CD14-positive monocyte (primary cell): Measurements from ENCODE around the gene CELF4. TPM values are rescaled to one million over a fixed set of nuclear protein-coding genes. Genes with fewer than 3 reads are reported as not detected.

Experiments used
- DNase-seq, 3 donors: peaks; one replicate each; pipeline ENCODE4 v3.0.0-alpha.2; 2011 to 2022
- H2AFZ ChIP-seq: 2 replicates; pipeline ENCODE4 v1.6.0; 2012; ENCODE audit warnings: mild to moderate bottlenecking, low read depth, low read length, inconsistent platforms; ENCODE audit not compliant: insufficient read depth, poor library complexity, severe bottlenecking
- H3K27ac ChIP-seq, 2 donors: 1 replicate in 1 of 2; 2 replicates in 1 of 2; pipeline ENCODE4 v1.5.1; 2012 to 2013; ENCODE audit warnings: low read length in 2 of 2, control low read depth in 1 of 2, inconsistent platforms in 1 of 2, low read depth in 1 of 2, mild to moderate bottlenecking in 1 of 2
- H3K27me3 ChIP-seq, 2 donors: one replicate each; pipeline versions ENCODE4 v1.6.0 to v1.6.1; 2011 to 2013; ENCODE audit warnings: low read length in 2 of 2; ENCODE audit not compliant: control insufficient read depth in 2 of 2, insufficient read depth in 2 of 2
- H3K36me3 ChIP-seq, 2 donors: replicated peaks in 1 of 2; 1 replicate in 1 of 2; 2 replicates in 1 of 2; pipeline versions ENCODE4 v1.5.1 to v1.6.1; 2012 to 2013; ENCODE audit warnings: low read length in 2 of 2, control low read depth in 1 of 2, inconsistent platforms in 1 of 2, mild to moderate bottlenecking in 1 of 2; ENCODE audit not compliant: insufficient read depth in 2 of 2, control insufficient read depth in 1 of 2
- H3K4me1 ChIP-seq, 2 donors: 1 replicate in 1 of 2; 2 replicates in 1 of 2; pipeline versions ENCODE4 v1.5.1 to v1.6.1; 2012 to 2013; ENCODE audit warnings: low read length in 2 of 2, control low read depth in 1 of 2, inconsistent platforms in 1 of 2, mild to moderate bottlenecking in 1 of 2, moderate library complexity in 1 of 2; ENCODE audit not compliant: insufficient read depth in 2 of 2, control insufficient read depth in 1 of 2
- H3K4me2 ChIP-seq: replicated peaks from 2 replicates; pipeline ENCODE3; 2012; ENCODE audit warnings: low read length, moderate library complexity, mild to moderate bottlenecking; ENCODE audit not compliant: poor library complexity, severe bottlenecking; ENCODE audit errors: extremely low read depth
- H3K4me3 ChIP-seq, 3 experiments: fragments of 200-600 bp in 1 of 3; sonication (generic) in 1 of 3; replicated peaks in 1 of 3; 1 replicate in 2 of 3; 2 replicates in 1 of 3; pipeline ENCODE4 v1.5.1; 2011 to 2013; ENCODE audit warnings: low read length in 3 of 3, mild to moderate bottlenecking in 3 of 3, control low read depth in 2 of 3, low read depth in 2 of 3, inconsistent platforms in 1 of 3, moderate library complexity in 1 of 3
- H3K79me2 ChIP-seq: 2 replicates; pipeline ENCODE4 v1.6.0; 2012; ENCODE audit warnings: mild to moderate bottlenecking, control low read depth, inconsistent platforms, low read length, moderate library complexity; ENCODE audit not compliant: insufficient read depth
- H3K9ac ChIP-seq: 2 replicates; pipeline ENCODE4 v1.6.0; 2017; ENCODE audit warnings: low read length, mild to moderate bottlenecking; ENCODE audit not compliant: insufficient read depth, poor library complexity, severe bottlenecking
- H3K9me3 ChIP-seq, 2 donors: replicated peaks in 1 of 2; 1 replicate in 1 of 2; 2 replicates in 1 of 2; pipeline versions ENCODE4 v1.5.1 to v1.6.1; 2012 to 2013; ENCODE audit warnings: low read length in 2 of 2, control low read depth in 1 of 2; ENCODE audit not compliant: control insufficient read depth in 1 of 2, insufficient read depth in 1 of 2
- H4K20me1 ChIP-seq: 2 replicates; pipeline ENCODE4 v1.6.0; 2012; ENCODE audit warnings: mild to moderate bottlenecking, low read length, control low read depth, moderate library complexity; ENCODE audit not compliant: insufficient read depth
- H3K27ac Mint-ChIP-seq, 7 donors: one replicate each; pipeline ENCODE4 v1.8.0; 2020; ENCODE audit warnings: mild to moderate bottlenecking in 7 of 7, mixed read lengths in 7 of 7, moderate library complexity in 6 of 7, inconsistent platforms in 2 of 7
- H3K27me3 Mint-ChIP-seq, 3 donors: one replicate each; pipeline ENCODE4 v1.8.0; 2021 to 2022; ENCODE audit warnings: low read depth in 3 of 3, mild to moderate bottlenecking in 3 of 3, mixed read lengths in 3 of 3, moderate library complexity in 3 of 3, inconsistent platforms in 1 of 3
- H3K36me3 Mint-ChIP-seq, 2 donors: one replicate each; pipeline ENCODE4 v1.8.0; 2020; ENCODE audit warnings: mixed read lengths in 2 of 2, inconsistent platforms in 1 of 2, mild to moderate bottlenecking in 1 of 2
- H3K4me1 Mint-ChIP-seq: one replicate; pipeline ENCODE4 v1.8.0; 2020; ENCODE audit warnings: mild to moderate bottlenecking, mixed read lengths
- H3K4me3 Mint-ChIP-seq, 2 donors: one replicate each; pipeline ENCODE4 v1.8.0; 2020; ENCODE audit warnings: mild to moderate bottlenecking in 2 of 2, mixed read lengths in 2 of 2, moderate library complexity in 1 of 2
- H3K9me3 Mint-ChIP-seq, 7 donors: one replicate each; pipeline ENCODE4 v1.8.0; 2020 to 2022; ENCODE audit warnings: mixed read lengths in 7 of 7, mild to moderate bottlenecking in 6 of 7, moderate library complexity in 6 of 7, inconsistent platforms in 2 of 7
- CTCF ChIP-seq: fragments of 200-600 bp; IDR thresholded peaks from one replicate; pipeline ENCODE4 v1.8.0; 2022; ENCODE audit warnings: antibody characterized with exemption, mild to moderate bottlenecking
- WGBS: methylation state at CpG from one replicate; pipeline ENCODE4 v1.1.5; 2013; ENCODE audit warnings: missing lambda C conversion rate; ENCODE audit not compliant: insufficient coverage; 5-methylcytosine and 5-hydroxymethylcytosine counted together
- intact Hi-C, 2 donors: fragments of 100-400 bp; cut with micrococcal nuclease; formaldehyde crosslinking; loops; one replicate each; pipeline versions ENCODE4 v1.15.0 to v1.15.1; 2023
- polyA plus RNA-seq, 3 donors: library from polyadenylated mRNA; depleted of rRNA in 1 of 3; unstranded in 2 of 3; stranded (reverse) in 1 of 3; fragments of 300-500 nt in 2 of 3; fragments of >200 nt in 1 of 3; fragmentation: Illumina TruSeq in 2 of 3; gene quantifications; 1 replicate in 2 of 3; 2 replicates in 1 of 3; pipeline ENCODE4 v1.2.3, GENCODE V29; 2012 to 2021

Gene CELF4
- polyA plus RNA-seq, 3 donors: not detected

- TF ChIP-seq CTCF: no peak
- Mint-ChIP-seq H3K9me3 (peaks cover 0 to 4% (median 0%) of the 10 kb centered on the region in 7 donors), H3K27ac (no peak overlapping the region), H3K4me1 (no peaks in the 10 kb centered on the region), H3K4me3 (no peak overlapping the region), H3K36me3 (no peaks in the 10 kb centered on the region), H3K27me3 (peaks cover 2 to 8% (median 2%) of the 10 kb centered on the region in 3 donors)
- no peak overlapping the region for H3K9ac ChIP-seq
- no peak overlapping the region for H2AFZ ChIP-seq
- H3K4me1 ChIP-seq: no peaks in the 10 kb centered on the region
- no peaks in the 10 kb centered on the region for H3K36me3 ChIP-seq
- H3K9me3 ChIP-seq: no peaks in the 10 kb centered on the region
- no peak overlapping the region for H3K4me3 ChIP-seq
- no peak overlapping the region for H3K4me2 ChIP-seq
- H3K79me2 ChIP-seq: no peaks in the 10 kb centered on the region
- H3K27me3 ChIP-seq: no peaks in the 10 kb centered on the region
- intact Hi-C loops: no loop called here
- DNase-seq: no peak
- H4K20me1 ChIP-seq: no peaks in the 10 kb centered on the region
- H3K27ac ChIP-seq: no peak overlapping the region
- 93% methylated on average over 7 of the region's 7 CpGs for WGBS
Measured at GRCh38 chr18:37284260-37284659, 281.3 kb downstream of the CELF4 start.

DNA sequence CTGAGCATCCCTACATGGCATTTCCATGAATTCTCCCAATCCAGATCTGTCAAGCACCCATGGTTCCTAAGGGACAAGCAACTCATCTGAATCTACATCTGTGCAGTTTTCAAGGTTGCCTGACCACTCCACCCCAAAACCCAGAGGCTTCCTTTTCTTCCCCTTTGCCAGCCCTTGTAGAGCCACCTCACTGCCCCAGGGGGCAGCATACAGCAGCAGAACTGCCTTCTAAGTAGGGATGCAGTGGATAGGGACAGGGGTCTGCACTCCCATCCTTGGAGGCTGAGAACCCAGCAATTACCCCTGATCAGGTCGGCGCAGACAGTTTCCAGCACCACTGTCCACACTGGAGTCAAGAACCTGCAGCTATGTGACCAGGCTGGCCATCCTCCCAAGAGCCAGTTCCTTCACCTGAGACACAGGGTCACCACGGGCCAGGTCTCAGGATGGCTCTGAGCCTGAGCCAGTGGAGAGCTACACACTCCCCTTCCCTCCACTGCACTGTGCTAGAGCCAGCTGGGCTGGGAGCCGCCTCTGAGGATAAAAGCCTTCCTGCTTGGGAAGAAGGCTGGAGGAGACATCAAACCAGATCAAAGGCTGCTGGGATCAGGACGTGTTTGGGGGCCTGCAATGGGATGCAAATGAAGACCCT is 283.1 kb downstream of the CELF4 start:
- Histone ChIP-seq H3K36me3 (no peaks in the 10 kb centered on the region), H2AFZ (no peak overlapping the region), H3K9ac (no peak overlapping the region), H3K27ac (no peak overlapping the region), H3K79me2 (no peaks in the 10 kb centered on the region), H3K9me3 (no peaks in the 10 kb centered on the region), H4K20me1 (no peaks in the 10 kb centered on the region), H3K4me2 (no peak overlapping the region), H3K4me3 (no peak overlapping the region), H3K4me1 (no peaks in the 10 kb centered on the region), H3K27me3 (no peaks in the 10 kb centered on the region)
- Mint-ChIP-seq H3K27ac (no peak overlapping the region), H3K36me3 (no peaks in the 10 kb centered on the region), H3K4me3 (peak overlapping the region in 1 of 2 donors; percentile 12), H3K4me1 (no peaks in the 10 kb centered on the region), H3K9me3 (peaks cover 0 to 4% (median 0%) of the 10 kb centered on the region in 7 donors), H3K27me3 (peaks cover 2 to 14% (median 8%) of the 10 kb centered on the region in 3 donors)
- no peak for DNase-seq
- TF ChIP-seq CTCF: peak; percentile 8
- intact Hi-C loops: no loop called here
- 89% methylated on average over 2 of the region's 5 CpGs for WGBS
